GM23338 (cell line): Measurements from ENCODE around the gene RUSF1. TPM values are rescaled to one million over a fixed set of nuclear protein-coding genes. Genes with fewer than 3 reads are reported as not detected.

Experiments
- ATAC-seq: fragments of 200-7000 bp; cut with Tn5 transposase; 3 replicates; pipeline ENCODE4 v1.9.1; 2020
- DNase-seq: peaks from one replicate; pipeline ENCODE4 v3.0.0-alpha.2; 2015; ENCODE audit warnings: low spot score
- H2AFZ ChIP-seq: fragments of 200-600 bp; sonication (generic); 2 replicates; pipeline ENCODE4 v1.8.0; 2016; ENCODE audit warnings: antibody characterized with exemption, mild to moderate bottlenecking, moderate library complexity
- H3F3A ChIP-seq: fragments of 200-600 bp; sonication (generic); replicated peaks from 2 replicates; pipeline ENCODE4 v1.8.0; 2017; ENCODE audit warnings: antibody characterized with exemption, mixed run types, low read depth
- H3K27ac ChIP-seq: fragments of 200-600 bp; sonication (generic); 2 replicates; pipeline ENCODE4 v1.6.1; 2016; ENCODE audit warnings: low read depth
- H3K27me3 ChIP-seq: fragments of 200-600 bp; sonication (generic); 2 replicates; pipeline ENCODE4 v1.8.0; 2016; ENCODE audit warnings: mild to moderate bottlenecking, mixed run types, moderate library complexity; ENCODE audit not compliant: insufficient read depth
- H3K36me3 ChIP-seq: fragments of 200-600 bp; sonication (generic); 2 replicates; pipeline ENCODE4 v1.8.0; 2016; ENCODE audit warnings: mild to moderate bottlenecking; ENCODE audit not compliant: insufficient read depth
- H3K4me1 ChIP-seq: fragments of 200-600 bp; sonication (generic); 2 replicates; pipeline ENCODE4 v1.8.0; 2016; ENCODE audit warnings: mild to moderate bottlenecking, moderate library complexity; ENCODE audit not compliant: insufficient read depth
- H3K4me2 ChIP-seq: fragments of 200-600 bp; sonication (generic); 2 replicates; pipeline ENCODE4 v1.7.1; 2017; ENCODE audit warnings: mixed run types
- H3K4me3 ChIP-seq: fragments of 200-600 bp; sonication (generic); 2 replicates; pipeline ENCODE4 v1.6.1; 2016; ENCODE audit warnings: mixed run types
- H3K79me2 ChIP-seq: fragments of 200-600 bp; sonication (generic); replicated peaks from 2 replicates; pipeline ENCODE4 v1.8.0; 2017; ENCODE audit warnings: mild to moderate bottlenecking; ENCODE audit not compliant: insufficient read depth
- H3K9me2 ChIP-seq: fragments of 200-600 bp; sonication (generic); 2 replicates; pipeline ENCODE4 v1.8.0; 2017; ENCODE audit not compliant: insufficient read depth
- H4K20me1 ChIP-seq: fragments of 200-600 bp; sonication (generic); replicated peaks from 2 replicates; pipeline ENCODE4 v1.8.0; 2017; ENCODE audit warnings: mild to moderate bottlenecking; ENCODE audit not compliant: insufficient read depth
- H3K27ac Mint-ChIP-seq: 2 replicates; pipeline ENCODE4 v1.8.0; 2020; ENCODE audit warnings: inconsistent platforms, mild to moderate bottlenecking, moderate library complexity, mixed read lengths
- H3K27me3 Mint-ChIP-seq: 3 replicates; pipeline ENCODE4 v1.8.0; 2022; ENCODE audit warnings: low read depth, mild to moderate bottlenecking, moderate library complexity, mixed read lengths, inconsistent platforms; ENCODE audit not compliant: insufficient read depth, poor library complexity
- H3K36me3 Mint-ChIP-seq: 3 replicates; pipeline ENCODE4 v1.8.0; 2021; ENCODE audit warnings: low read depth, mild to moderate bottlenecking, inconsistent platforms, moderate library complexity, mixed read lengths
- H3K4me1 Mint-ChIP-seq: 3 replicates; pipeline ENCODE4 v1.8.0; 2020; ENCODE audit warnings: mild to moderate bottlenecking, inconsistent platforms, mixed read lengths
- H3K4me3 Mint-ChIP-seq: 3 replicates; pipeline ENCODE4 v1.8.0; 2021; ENCODE audit warnings: moderate library complexity, mild to moderate bottlenecking, inconsistent platforms, mixed read lengths
- H3K9me3 Mint-ChIP-seq: 3 replicates; pipeline ENCODE4 v1.8.0; 2020; ENCODE audit warnings: moderate library complexity, mild to moderate bottlenecking, inconsistent platforms, mixed read lengths
- ETS1 ChIP-seq: IDR thresholded peaks from 2 replicates; pipeline ENCODE4 v1.6.1; 2016; ENCODE audit warnings: antibody characterized with exemption
- JUNB ChIP-seq: IDR thresholded peaks from one replicate; pipeline ENCODE4 v1.6.1; 2016; ENCODE audit warnings: antibody characterized with exemption; ENCODE audit not compliant: unreplicated experiment
- STAT1 ChIP-seq: IDR thresholded peaks from one replicate; pipeline ENCODE4 v1.6.1; 2016; ENCODE audit warnings: antibody characterized with exemption; ENCODE audit not compliant: unreplicated experiment
- ZNF462 ChIP-seq: fragments of 250-450 bp; sonication (Bioruptor Pico); IDR thresholded peaks from 2 replicates; pipeline ENCODE4 v1.5.0; 2020; ENCODE audit warnings: mild to moderate bottlenecking, moderate library complexity
- polyA plus RNA-seq: library from polyadenylated mRNA; unstranded; fragments of >200 nt; fragmentation: Nextera tagmentation; extraction: Ambion mirVana; gene quantifications from 2 replicates; pipeline ENCODE4 v1.2.1, GENCODE V29; 2016
- total RNA-seq: library from RNA; depleted of rRNA; stranded (reverse); fragments of >200 nt; shearing (Covaris generic); gene quantifications from 2 replicates; pipeline ENCODE4 v1.2.3, GENCODE V29; 2014

Gene RUSF1
- total and polyA plus RNA-seq, 2 experiments from 2014 or later, result 8.9 to 36.1 TPM

- Histone ChIP-seq H3K4me1 (no peaks in the 10 kb centered on the region), H3K36me3 (no peaks in the 10 kb centered on the region), H4K20me1 (no peaks in the 10 kb centered on the region), H3F3A (no peaks in the 10 kb centered on the region), H3K4me3 (no peak overlapping the region), H3K9me2 (no peaks in the 10 kb centered on the region), H3K4me2 (no peak overlapping the region), H3K27ac (no peak overlapping the region), H2AFZ (no peak overlapping the region), H3K27me3 (peaks cover 18% of the 10 kb centered on the region), H3K79me2 (no peaks in the 10 kb centered on the region)
- Mint-ChIP-seq H3K36me3 (peaks cover 38% of the 10 kb centered on the region), H3K9me3 (no peaks in the 10 kb centered on the region; the same call in 1 of the 3 replicates), H3K4me3 (no peak overlapping the region), H3K27me3 (peaks cover 20% of the 10 kb centered on the region), H3K27ac (no peak overlapping the region), H3K4me1 (peaks cover 10% of the 10 kb centered on the region; the same call in 2 of the 3 replicates)
- TF ChIP-seq ETS1 (no peak), STAT1 (no peak), JUNB (no peak), ZNF462 (CRISPR knock-in tag) (no peak)
- no peak for DNase-seq
- no peak for ATAC-seq
These were observed 14.6 kb downstream of the RUSF1 start for GRCh38 chr16:31493506-31494125.
